MM.1S (cell line): ENCODE measurements around the gene PHAF1.

Source experiments
- CTCF ChIP-seq: fragments of 300-600 bp; sonication (generic); IDR thresholded peaks from 2 replicates; pipeline ENCODE4 v1.5.1; 2016; ENCODE audit warnings: antibody characterized with exemption, low read length, mixed read lengths
- EZH2 ChIP-seq: fragments of 300-600 bp; sonication (generic); optimal IDR thresholded peaks from 2 replicates; pipeline ENCODE3; 2017; ENCODE audit warnings: low read depth, mild to moderate bottlenecking, antibody characterized with exemption, low read length, mixed read lengths

GRCh38 chr16:67192781-67193361, 83.1 kb downstream of the PHAF1 start:
- TF ChIP-seq CTCF (no peak), EZH2 (no peak)
